HCT116 (cell line): ENCODE measurements around the gene TBC1D23. TPM values are rescaled to one million over a fixed set of nuclear protein-coding genes. Genes with fewer than 3 reads are reported as not detected.

Experiments used
- ATAC-seq: fragments of 200-7000 bp; cut with Tn5 transposase; 2 replicates; pipeline ENCODE4 v1.9.1; 2020; ENCODE audit warnings: mild to moderate bottlenecking, moderate library complexity
- BruUV-seq: library from RNA; stranded (reverse); fragments of 400-500 nt; replicated peaks from 2 replicates; lab custom pipeline; 2021; lab: Mats Ljungman, UMichigan
- CTCF ChIA-PET: fragments of 300-600 bp; sonication (Branson Sonifier 250); formaldehyde crosslinking; loops from one replicate; lab custom pipeline; 2021; ENCODE audit warnings: antibody characterized with exemption; lab: Charles Lee
- POLR2A ChIA-PET: fragments of 300-600, 350-600 bp; sonication (Branson Sonifier 250); formaldehyde crosslinking; loops from one replicate; lab custom pipeline; 2021; ENCODE audit warnings: antibody characterized with exemption; lab: Charles Lee
- RAD21 ChIA-PET, 2 experiments: fragments of 300-600 bp; sonication (Branson Sonifier 250); formaldehyde crosslinking; loops; one replicate each; lab custom pipeline; 2023; ENCODE audit warnings: low total read pairs in 2 of 2; ENCODE audit not compliant: uncharacterized antibody in 2 of 2, unreplicated experiment in 2 of 2, low non-redundant PET in 1 of 2; lab: Charles Lee
- DNase-seq: peaks from one replicate; pipeline ENCODE4 v3.0.0-alpha.2; 2010; ENCODE audit warnings: low read depth, low spot score
- H2AFZ ChIP-seq: fragments of 200-600 bp; shearing (Covaris generic), sonication (generic); 2 replicates; pipeline ENCODE4 v1.6.1; 2017; ENCODE audit warnings: low read depth, mixed run types, mixed read lengths, antibody characterized with exemption, low read length; ENCODE audit not compliant: poor library complexity, severe bottlenecking
- H3K27ac ChIP-seq: 2 replicates; pipeline ENCODE4 v1.5.1; 2012; ENCODE audit warnings: low read depth, low read length
- H3K27me3 ChIP-seq: fragments of 200-600 bp; sonication (generic); 2 replicates; pipeline ENCODE4 v1.6.1; 2016; ENCODE audit warnings: mixed run types, low read length, mixed read lengths; ENCODE audit not compliant: insufficient read depth
- H3K36me3 ChIP-seq, 2 experiments: fragments of 200-500 bp in 1 of 2; fragments of 200-600 bp in 1 of 2; sonication (Bioruptor generic) in 1 of 2; sonication (generic) in 1 of 2; 2 replicates each; pipeline versions ENCODE4 v1.5.1 to v1.6.1; 2014 to 2016; ENCODE audit warnings: low read length in 2 of 2, inconsistent platforms in 1 of 2, mixed read lengths in 1 of 2, mixed run types in 1 of 2; ENCODE audit not compliant: insufficient read depth in 2 of 2, control insufficient read depth in 1 of 2
- H3K4me1 ChIP-seq, 2 experiments: fragments of 200-600 bp in 1 of 2; sonication (generic) in 1 of 2; 2 replicates each; pipeline versions ENCODE4 v1.5.1 to v1.6.1; 2012 to 2017; ENCODE audit warnings: low read length in 2 of 2, inconsistent platforms in 1 of 2, mild to moderate bottlenecking in 1 of 2, mixed read lengths in 1 of 2, mixed run types in 1 of 2, moderate library complexity in 1 of 2; ENCODE audit not compliant: insufficient read depth in 2 of 2, control insufficient read depth in 1 of 2
- H3K4me2 ChIP-seq: fragments of 200-600 bp; sonication (generic); 2 replicates; pipeline ENCODE4 v1.6.1; 2017; ENCODE audit warnings: mixed run types, low read length, mixed read lengths
- H3K4me3 ChIP-seq, 2 experiments: fragments of 200-600 bp in 1 of 2; sonication (generic) in 1 of 2; replicated peaks in 1 of 2; 2 replicates each; pipeline ENCODE4 v1.5.1; 2011 to 2016; ENCODE audit warnings: low read length in 2 of 2, control low read depth in 1 of 2, low read depth in 1 of 2, mild to moderate bottlenecking in 1 of 2, mixed read lengths in 1 of 2, mixed run types in 1 of 2
- H3K79me2 ChIP-seq: fragments of 200-600 bp; sonication (generic); 2 replicates; pipeline ENCODE4 v1.6.1; 2017; ENCODE audit warnings: mild to moderate bottlenecking, mixed run types, low read length, moderate library complexity, mixed read lengths; ENCODE audit not compliant: insufficient read depth
- H3K9ac ChIP-seq: fragments of 200-600 bp; sonication (generic); 2 replicates; pipeline ENCODE4 v1.6.1; 2016; ENCODE audit warnings: low read length, mixed read lengths
- H3K9me2 ChIP-seq: fragments of 200-600 bp; sonication (generic), shearing (Covaris generic); 2 replicates; pipeline ENCODE4 v1.6.1; 2017; ENCODE audit warnings: mixed run types, mild to moderate bottlenecking, moderate library complexity; ENCODE audit not compliant: insufficient read depth
- H3K9me3 ChIP-seq, 2 experiments: fragments of 200-500 bp in 1 of 2; fragments of 200-600 bp in 1 of 2; sonication (Bioruptor generic) in 1 of 2; sonication (generic) in 1 of 2; 2 replicates each; pipeline ENCODE4 v1.6.1; 2014 to 2017; ENCODE audit warnings: low read length in 2 of 2, mixed read lengths in 2 of 2, inconsistent platforms in 1 of 2, low read depth in 1 of 2, mild to moderate bottlenecking in 1 of 2, mixed run types in 1 of 2, moderate library complexity in 1 of 2; ENCODE audit not compliant: control insufficient read depth in 1 of 2, insufficient read depth in 1 of 2
- H4K20me1 ChIP-seq: fragments of 200-600 bp; sonication (generic), shearing (Covaris generic); 2 replicates; pipeline ENCODE4 v1.6.1; 2017; ENCODE audit warnings: mixed run types, mild to moderate bottlenecking, moderate library complexity; ENCODE audit not compliant: insufficient read depth
- CEBPB ChIP-seq: IDR thresholded peaks from 2 replicates; pipeline ENCODE4 v1.6.1; 2012; ENCODE audit warnings: low read depth
- CTCF ChIP-seq, 3 experiments: fragments of 200-600 bp in 1 of 3; sonication (generic) in 1 of 3; IDR thresholded peaks in 2 of 3; conservative IDR thresholded peaks in 1 of 3; 2 replicates each; pipeline ENCODE4 v1.5.1; 2012 to 2017; ENCODE audit warnings: low read depth in 2 of 3, low read length in 2 of 3, antibody characterized with exemption in 1 of 3, borderline replicate concordance in 1 of 3, control low read depth in 1 of 3, mild to moderate bottlenecking in 1 of 3, mixed read lengths in 1 of 3, mixed run types in 1 of 3, moderate library complexity in 1 of 3; ENCODE audit not compliant: insufficient read depth in 1 of 3
- EZH2phosphoT487 ChIP-seq: fragments of 200-600 bp; IDR thresholded peaks from 2 replicates; pipeline ENCODE4 v1.6.1; 2018; ENCODE audit warnings: antibody characterized with exemption, borderline replicate concordance
- POLR2AphosphoS5 ChIP-seq: IDR thresholded peaks from 2 replicates; pipeline ENCODE4 v1.6.1; 2011; ENCODE audit warnings: mild to moderate bottlenecking, low read depth, low read length, moderate library complexity
- ZBTB33 ChIP-seq: IDR thresholded peaks from 2 replicates; pipeline ENCODE4 v1.6.1; 2011; ENCODE audit warnings: mild to moderate bottlenecking, low read length, moderate library complexity; ENCODE audit not compliant: insufficient replicate concordance; ENCODE audit errors: extremely low read depth
- intact Hi-C: fragments of 100-400 bp; cut with micrococcal nuclease; formaldehyde crosslinking; loops from 2 replicates; pipeline ENCODE4 v1.10.0; 2022
- total RNA-seq: library from RNA; stranded (reverse); gene quantifications from one replicate; pipeline ENCODE4 v1.2.1, GENCODE V29; 2021; ENCODE audit not compliant: unreplicated experiment

TBC1D23 gene
- total RNA-seq, 1 experiment from 2014 or later: 21.9 TPM

DNA sequence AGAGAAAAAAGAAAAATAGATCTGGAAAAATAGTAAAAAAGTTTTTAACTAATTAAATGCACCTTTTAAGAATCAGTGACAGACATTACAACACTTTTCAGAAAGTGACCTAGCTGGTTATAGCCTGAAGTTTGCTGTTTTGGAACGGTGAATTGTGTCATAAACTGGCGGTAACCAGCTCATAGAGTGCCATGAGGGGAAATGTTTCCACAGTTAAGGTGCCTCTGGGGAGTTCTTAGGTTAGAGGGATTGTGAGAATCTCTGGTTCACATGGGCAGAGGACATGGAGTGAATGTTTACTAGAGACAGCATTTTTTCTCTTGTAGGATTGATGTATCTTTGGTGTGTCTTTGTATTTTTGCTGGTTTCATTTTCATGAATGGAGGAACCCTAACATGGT lies 2.8 kb downstream of the TBC1D23 start:
- POLR2A ChIA-PET: no interaction called here
- peaks cover 55% of the 10 kb centered on the region for H3K79me2 ChIP-seq
- DNase-seq: no peak

More for the DNA sequence above, 2.8 kb downstream of the TBC1D23 start:
- Histone ChIP-seq H4K20me1 (no peaks in the 10 kb centered on the region), H3K27ac (no peak overlapping the region), H3K4me2 (no peak overlapping the region), H3K4me3 (no peak overlapping the region), H2AFZ (no peak overlapping the region), H3K27me3 (no peaks in the 10 kb centered on the region), H3K9me2 (no peaks in the 10 kb centered on the region), H3K9me3 (no peaks in the 10 kb centered on the region), H3K9ac (no peak overlapping the region), H3K36me3 (no peaks in the 10 kb centered on the region), H3K4me1 (peaks cover 6 to 19% of the 10 kb centered on the region in 2 experiments; a peak in 3 of 4 replicates)
- RAD21 ChIA-PET: no interaction called here
- ATAC-seq: no peak
- intact Hi-C loops: no loop called here
- TF ChIP-seq EZH2phosphoT487 (no peak), POLR2AphosphoS5 (no peak), ZBTB33 (no peak), CEBPB (no peak), CTCF (IDR thresholded peaks at IDR 0.05 in 2 of 3, conservative IDR thresholded peaks at IDR 0.05 in 1 of 3; ENCODE audit: borderline replicate concordance in 1 of 3, insufficient read depth in 1 of 3, low read depth in 2 of 3, low read length in 2 of 3) (no peak)
- no TSS peak for BruUV-seq
- CTCF ChIA-PET: interaction anchor here (1.7 kb wide), 1 partner anchor 10 kb away, joined by 6 read pairs; no protein-coding TSS in a partner anchor
